HCT116 (cell line): ENCODE results near the gene PPP1R1C. TPM values are rescaled to one million over a fixed set of nuclear protein-coding genes. Genes with fewer than 3 reads are reported as not detected.

ENCODE experiments used
- ATAC-seq: fragments of 200-7000 bp; cut with Tn5 transposase; 2 replicates; pipeline ENCODE4 v1.9.1; 2020; ENCODE audit warnings: mild to moderate bottlenecking, moderate library complexity
- BruUV-seq: library from RNA; stranded (reverse); fragments of 400-500 nt; replicated peaks from 2 replicates; lab custom pipeline; 2021; lab: Mats Ljungman, UMichigan
- CTCF ChIA-PET: fragments of 300-600 bp; sonication (Branson Sonifier 250); formaldehyde crosslinking; loops from one replicate; lab custom pipeline; 2021; ENCODE audit warnings: antibody characterized with exemption; lab: Charles Lee
- POLR2A ChIA-PET: fragments of 300-600, 350-600 bp; sonication (Branson Sonifier 250); formaldehyde crosslinking; loops from one replicate; lab custom pipeline; 2021; ENCODE audit warnings: antibody characterized with exemption; lab: Charles Lee
- RAD21 ChIA-PET, 2 experiments: fragments of 300-600 bp; sonication (Branson Sonifier 250); formaldehyde crosslinking; loops; one replicate each; lab custom pipeline; 2023; ENCODE audit warnings: low total read pairs in 2 of 2; ENCODE audit not compliant: uncharacterized antibody in 2 of 2, unreplicated experiment in 2 of 2, low non-redundant PET in 1 of 2; lab: Charles Lee
- DNase-seq: peaks from one replicate; pipeline ENCODE4 v3.0.0-alpha.2; 2010; ENCODE audit warnings: low read depth, low spot score
- H2AFZ ChIP-seq: fragments of 200-600 bp; shearing (Covaris generic), sonication (generic); 2 replicates; pipeline ENCODE4 v1.6.1; 2017; ENCODE audit warnings: low read depth, mixed run types, mixed read lengths, antibody characterized with exemption, low read length; ENCODE audit not compliant: poor library complexity, severe bottlenecking
- H3K27ac ChIP-seq: 2 replicates; pipeline ENCODE4 v1.5.1; 2012; ENCODE audit warnings: low read depth, low read length
- H3K27me3 ChIP-seq: fragments of 200-600 bp; sonication (generic); 2 replicates; pipeline ENCODE4 v1.6.1; 2016; ENCODE audit warnings: mixed run types, low read length, mixed read lengths; ENCODE audit not compliant: insufficient read depth
- H3K36me3 ChIP-seq, 2 experiments: fragments of 200-500 bp in 1 of 2; fragments of 200-600 bp in 1 of 2; sonication (Bioruptor generic) in 1 of 2; sonication (generic) in 1 of 2; 2 replicates each; pipeline versions ENCODE4 v1.5.1 to v1.6.1; 2014 to 2016; ENCODE audit warnings: low read length in 2 of 2, inconsistent platforms in 1 of 2, mixed read lengths in 1 of 2, mixed run types in 1 of 2; ENCODE audit not compliant: insufficient read depth in 2 of 2, control insufficient read depth in 1 of 2
- H3K4me1 ChIP-seq, 2 experiments: fragments of 200-600 bp in 1 of 2; sonication (generic) in 1 of 2; 2 replicates each; pipeline versions ENCODE4 v1.5.1 to v1.6.1; 2012 to 2017; ENCODE audit warnings: low read length in 2 of 2, inconsistent platforms in 1 of 2, mild to moderate bottlenecking in 1 of 2, mixed read lengths in 1 of 2, mixed run types in 1 of 2, moderate library complexity in 1 of 2; ENCODE audit not compliant: insufficient read depth in 2 of 2, control insufficient read depth in 1 of 2
- H3K4me2 ChIP-seq: fragments of 200-600 bp; sonication (generic); 2 replicates; pipeline ENCODE4 v1.6.1; 2017; ENCODE audit warnings: mixed run types, low read length, mixed read lengths
- H3K4me3 ChIP-seq, 2 experiments: fragments of 200-600 bp in 1 of 2; sonication (generic) in 1 of 2; replicated peaks in 1 of 2; 2 replicates each; pipeline ENCODE4 v1.5.1; 2011 to 2016; ENCODE audit warnings: low read length in 2 of 2, control low read depth in 1 of 2, low read depth in 1 of 2, mild to moderate bottlenecking in 1 of 2, mixed read lengths in 1 of 2, mixed run types in 1 of 2
- H3K79me2 ChIP-seq: fragments of 200-600 bp; sonication (generic); 2 replicates; pipeline ENCODE4 v1.6.1; 2017; ENCODE audit warnings: mild to moderate bottlenecking, mixed run types, low read length, moderate library complexity, mixed read lengths; ENCODE audit not compliant: insufficient read depth
- H3K9ac ChIP-seq: fragments of 200-600 bp; sonication (generic); 2 replicates; pipeline ENCODE4 v1.6.1; 2016; ENCODE audit warnings: low read length, mixed read lengths
- H3K9me2 ChIP-seq: fragments of 200-600 bp; sonication (generic), shearing (Covaris generic); 2 replicates; pipeline ENCODE4 v1.6.1; 2017; ENCODE audit warnings: mixed run types, mild to moderate bottlenecking, moderate library complexity; ENCODE audit not compliant: insufficient read depth
- H3K9me3 ChIP-seq, 2 experiments: fragments of 200-500 bp in 1 of 2; fragments of 200-600 bp in 1 of 2; sonication (Bioruptor generic) in 1 of 2; sonication (generic) in 1 of 2; 2 replicates each; pipeline ENCODE4 v1.6.1; 2014 to 2017; ENCODE audit warnings: low read length in 2 of 2, mixed read lengths in 2 of 2, inconsistent platforms in 1 of 2, low read depth in 1 of 2, mild to moderate bottlenecking in 1 of 2, mixed run types in 1 of 2, moderate library complexity in 1 of 2; ENCODE audit not compliant: control insufficient read depth in 1 of 2, insufficient read depth in 1 of 2
- H4K20me1 ChIP-seq: fragments of 200-600 bp; sonication (generic), shearing (Covaris generic); 2 replicates; pipeline ENCODE4 v1.6.1; 2017; ENCODE audit warnings: mixed run types, mild to moderate bottlenecking, moderate library complexity; ENCODE audit not compliant: insufficient read depth
- ATF3 ChIP-seq: IDR thresholded peaks from 2 replicates; pipeline ENCODE4 v1.6.1; 2012
- EGR1 ChIP-seq: IDR thresholded peaks from 2 replicates; pipeline ENCODE4 v1.6.1; 2012; ENCODE audit warnings: low read depth
- ELF1 ChIP-seq: IDR thresholded peaks from 2 replicates; pipeline ENCODE4 v1.6.1; 2012; ENCODE audit warnings: low read depth, borderline replicate concordance
- EZH2 ChIP-seq: fragments of 200-600 bp; sonication (generic); IDR thresholded peaks from 2 replicates; pipeline ENCODE4 v1.6.1; 2017; ENCODE audit warnings: antibody characterized with exemption, mixed run types
- FOSL1 ChIP-seq: IDR thresholded peaks from 2 replicates; pipeline ENCODE4 v1.6.1; 2012; ENCODE audit warnings: low read depth
- JUND ChIP-seq: IDR thresholded peaks from 2 replicates; pipeline ENCODE4 v1.6.1; 2012
- MAX ChIP-seq: IDR thresholded peaks from 2 replicates; pipeline ENCODE4 v1.6.1; 2012
- POLR2AphosphoS5 ChIP-seq: IDR thresholded peaks from 2 replicates; pipeline ENCODE4 v1.6.1; 2011; ENCODE audit warnings: mild to moderate bottlenecking, low read depth, low read length, moderate library complexity
- SP1 ChIP-seq: IDR thresholded peaks from 2 replicates; pipeline ENCODE4 v1.6.1; 2012; ENCODE audit warnings: low read depth
- SRF ChIP-seq: IDR thresholded peaks from 2 replicates; pipeline ENCODE4 v1.6.1; 2012; ENCODE audit warnings: low read depth
- TCF7L2 ChIP-seq: IDR thresholded peaks from 2 replicates; pipeline ENCODE4 v1.7.0; 2011; ENCODE audit warnings: borderline replicate concordance, inconsistent platforms; ENCODE audit not compliant: insufficient read depth, insufficient read length; ENCODE audit errors: extremely low read depth
- YY1 ChIP-seq: IDR thresholded peaks from 2 replicates; pipeline ENCODE4 v1.6.1; 2011; ENCODE audit warnings: low read length, low read depth, moderate library complexity, mild to moderate bottlenecking; ENCODE audit not compliant: insufficient replicate concordance; ENCODE audit errors: extremely low read depth
- ZBTB33 ChIP-seq: IDR thresholded peaks from 2 replicates; pipeline ENCODE4 v1.6.1; 2011; ENCODE audit warnings: mild to moderate bottlenecking, low read length, moderate library complexity; ENCODE audit not compliant: insufficient replicate concordance; ENCODE audit errors: extremely low read depth
- ZFX ChIP-seq: fragments of 450-650 bp; IDR thresholded peaks from 2 replicates; pipeline ENCODE4 v1.6.1; 2017
- intact Hi-C: fragments of 100-400 bp; cut with micrococcal nuclease; formaldehyde crosslinking; loops from 2 replicates; pipeline ENCODE4 v1.10.0; 2022
- total RNA-seq: library from RNA; stranded (reverse); gene quantifications from one replicate; pipeline ENCODE4 v1.2.1, GENCODE V29; 2021; ENCODE audit not compliant: unreplicated experiment

The PPP1R1C gene
- total RNA-seq, 1 experiment from 2014 or later = 17.8 TPM

GRCh38 chr2:181943411-181944124 is 42.1 kb upstream of the PPP1R1C start (continued):
- TF ChIP-seq YY1 = no peak
- TF ChIP-seq, all 23 proteins: peak for 0

- H2AFZ ChIP-seq = peak overlapping the region; percentile 3
- no peaks in the 10 kb centered on the region for H4K20me1 ChIP-seq
- CTCF ChIA-PET = no interaction called here
- peaks cover 48 to 60% of the 10 kb centered on the region in 2 experiments for H3K4me1 ChIP-seq
- RAD21 ChIA-PET = no interaction called here
- H3K27me3 ChIP-seq = no peaks in the 10 kb centered on the region
- DNase-seq = no peak
- no peak overlapping the region for H3K4me3 ChIP-seq
- H3K27ac ChIP-seq = peak overlapping the region; percentile 28
- H3K9me2 ChIP-seq = no peaks in the 10 kb centered on the region
- H3K4me2 ChIP-seq = 0 out of 2 replicates have a peak overlapping the region, but pooled peaks have one; percentile 6
- POLR2A ChIA-PET = no interaction called here
- ATAC-seq = no peak
- no peaks in the 10 kb centered on the region for H3K36me3 ChIP-seq
- intact Hi-C loops = no loop called here
- no peaks in the 10 kb centered on the region for H3K9me3 ChIP-seq
- H3K9ac ChIP-seq = no peak overlapping the region
- H3K79me2 ChIP-seq = no peaks in the 10 kb centered on the region
- TF ChIP-seq ZBTB33 = no peak
- no peak for TF ChIP-seq MAX
- no peak for TF ChIP-seq EZH2
- no peak for TF ChIP-seq SRF
- TF ChIP-seq ELF1 = no peak
- TF ChIP-seq ZFX = no peak
- TF ChIP-seq TCF7L2 = no peak
- TF ChIP-seq YY1 = no peak
- no peak for TF ChIP-seq JUND
- TF ChIP-seq FOSL1 = no peak
- no peak for TF ChIP-seq EGR1
- no peak for TF ChIP-seq SP1
- no peak for TF ChIP-seq POLR2AphosphoS5
- no peak for TF ChIP-seq ATF3
- TF ChIP-seq, all 23 proteins: peak for 0
- no TSS peak for BruUV-seq
Measured at GRCh38 chr2:181944164-181944913, 41.3 kb upstream of the PPP1R1C start.
